HCT116 (cell line): Measurements from ENCODE around the gene MRPS33. TPM values are rescaled to one million over a fixed set of nuclear protein-coding genes. Genes with fewer than 3 reads are reported as not detected.

ENCODE experiments used
- ATAC-seq: fragments of 200-7000 bp; cut with Tn5 transposase; 2 replicates; pipeline ENCODE4 v1.9.1; 2020; ENCODE audit warnings: mild to moderate bottlenecking, moderate library complexity
- BruUV-seq: library from RNA; stranded (reverse); fragments of 400-500 nt; replicated peaks from 2 replicates; lab custom pipeline; 2021; lab: Mats Ljungman, UMichigan
- CTCF ChIA-PET: fragments of 300-600 bp; sonication (Branson Sonifier 250); formaldehyde crosslinking; loops from one replicate; lab custom pipeline; 2021; ENCODE audit warnings: antibody characterized with exemption; lab: Charles Lee
- POLR2A ChIA-PET: fragments of 300-600, 350-600 bp; sonication (Branson Sonifier 250); formaldehyde crosslinking; loops from one replicate; lab custom pipeline; 2021; ENCODE audit warnings: antibody characterized with exemption; lab: Charles Lee
- RAD21 ChIA-PET, 2 experiments: fragments of 300-600 bp; sonication (Branson Sonifier 250); formaldehyde crosslinking; loops; one replicate each; lab custom pipeline; 2023; ENCODE audit warnings: low total read pairs in 2 of 2; ENCODE audit not compliant: uncharacterized antibody in 2 of 2, unreplicated experiment in 2 of 2, low non-redundant PET in 1 of 2; lab: Charles Lee
- DNase-seq: peaks from one replicate; pipeline ENCODE4 v3.0.0-alpha.2; 2010; ENCODE audit warnings: low read depth, low spot score
- H2AFZ ChIP-seq: fragments of 200-600 bp; shearing (Covaris generic), sonication (generic); 2 replicates; pipeline ENCODE4 v1.6.1; 2017; ENCODE audit warnings: low read depth, mixed run types, mixed read lengths, antibody characterized with exemption, low read length; ENCODE audit not compliant: poor library complexity, severe bottlenecking
- H3K27ac ChIP-seq: 2 replicates; pipeline ENCODE4 v1.5.1; 2012; ENCODE audit warnings: low read depth, low read length
- H3K27me3 ChIP-seq: fragments of 200-600 bp; sonication (generic); 2 replicates; pipeline ENCODE4 v1.6.1; 2016; ENCODE audit warnings: mixed run types, low read length, mixed read lengths; ENCODE audit not compliant: insufficient read depth
- H3K36me3 ChIP-seq, 2 experiments: fragments of 200-500 bp in 1 of 2; fragments of 200-600 bp in 1 of 2; sonication (Bioruptor generic) in 1 of 2; sonication (generic) in 1 of 2; 2 replicates each; pipeline versions ENCODE4 v1.5.1 to v1.6.1; 2014 to 2016; ENCODE audit warnings: low read length in 2 of 2, inconsistent platforms in 1 of 2, mixed read lengths in 1 of 2, mixed run types in 1 of 2; ENCODE audit not compliant: insufficient read depth in 2 of 2, control insufficient read depth in 1 of 2
- H3K4me1 ChIP-seq, 2 experiments: fragments of 200-600 bp in 1 of 2; sonication (generic) in 1 of 2; 2 replicates each; pipeline versions ENCODE4 v1.5.1 to v1.6.1; 2012 to 2017; ENCODE audit warnings: low read length in 2 of 2, inconsistent platforms in 1 of 2, mild to moderate bottlenecking in 1 of 2, mixed read lengths in 1 of 2, mixed run types in 1 of 2, moderate library complexity in 1 of 2; ENCODE audit not compliant: insufficient read depth in 2 of 2, control insufficient read depth in 1 of 2
- H3K4me2 ChIP-seq: fragments of 200-600 bp; sonication (generic); 2 replicates; pipeline ENCODE4 v1.6.1; 2017; ENCODE audit warnings: mixed run types, low read length, mixed read lengths
- H3K4me3 ChIP-seq, 2 experiments: fragments of 200-600 bp in 1 of 2; sonication (generic) in 1 of 2; replicated peaks in 1 of 2; 2 replicates each; pipeline ENCODE4 v1.5.1; 2011 to 2016; ENCODE audit warnings: low read length in 2 of 2, control low read depth in 1 of 2, low read depth in 1 of 2, mild to moderate bottlenecking in 1 of 2, mixed read lengths in 1 of 2, mixed run types in 1 of 2
- H3K79me2 ChIP-seq: fragments of 200-600 bp; sonication (generic); 2 replicates; pipeline ENCODE4 v1.6.1; 2017; ENCODE audit warnings: mild to moderate bottlenecking, mixed run types, low read length, moderate library complexity, mixed read lengths; ENCODE audit not compliant: insufficient read depth
- H3K9ac ChIP-seq: fragments of 200-600 bp; sonication (generic); 2 replicates; pipeline ENCODE4 v1.6.1; 2016; ENCODE audit warnings: low read length, mixed read lengths
- H3K9me2 ChIP-seq: fragments of 200-600 bp; sonication (generic), shearing (Covaris generic); 2 replicates; pipeline ENCODE4 v1.6.1; 2017; ENCODE audit warnings: mixed run types, mild to moderate bottlenecking, moderate library complexity; ENCODE audit not compliant: insufficient read depth
- H3K9me3 ChIP-seq, 2 experiments: fragments of 200-500 bp in 1 of 2; fragments of 200-600 bp in 1 of 2; sonication (Bioruptor generic) in 1 of 2; sonication (generic) in 1 of 2; 2 replicates each; pipeline ENCODE4 v1.6.1; 2014 to 2017; ENCODE audit warnings: low read length in 2 of 2, mixed read lengths in 2 of 2, inconsistent platforms in 1 of 2, low read depth in 1 of 2, mild to moderate bottlenecking in 1 of 2, mixed run types in 1 of 2, moderate library complexity in 1 of 2; ENCODE audit not compliant: control insufficient read depth in 1 of 2, insufficient read depth in 1 of 2
- H4K20me1 ChIP-seq: fragments of 200-600 bp; sonication (generic), shearing (Covaris generic); 2 replicates; pipeline ENCODE4 v1.6.1; 2017; ENCODE audit warnings: mixed run types, mild to moderate bottlenecking, moderate library complexity; ENCODE audit not compliant: insufficient read depth
- CBX3 ChIP-seq: IDR thresholded peaks from 2 replicates; pipeline ENCODE4 v1.6.1; 2012; ENCODE audit warnings: low read depth
- CEBPB ChIP-seq: IDR thresholded peaks from 2 replicates; pipeline ENCODE4 v1.6.1; 2012; ENCODE audit warnings: low read depth
- EGR1 ChIP-seq: IDR thresholded peaks from 2 replicates; pipeline ENCODE4 v1.6.1; 2012; ENCODE audit warnings: low read depth
- ELF1 ChIP-seq: IDR thresholded peaks from 2 replicates; pipeline ENCODE4 v1.6.1; 2012; ENCODE audit warnings: low read depth, borderline replicate concordance
- EZH2phosphoT487 ChIP-seq: fragments of 200-600 bp; IDR thresholded peaks from 2 replicates; pipeline ENCODE4 v1.6.1; 2018; ENCODE audit warnings: antibody characterized with exemption, borderline replicate concordance
- JUND ChIP-seq: IDR thresholded peaks from 2 replicates; pipeline ENCODE4 v1.6.1; 2012
- POLR2AphosphoS5 ChIP-seq: IDR thresholded peaks from 2 replicates; pipeline ENCODE4 v1.6.1; 2011; ENCODE audit warnings: mild to moderate bottlenecking, low read depth, low read length, moderate library complexity
- SP1 ChIP-seq: IDR thresholded peaks from 2 replicates; pipeline ENCODE4 v1.6.1; 2012; ENCODE audit warnings: low read depth
- TCF7L2 ChIP-seq: IDR thresholded peaks from 2 replicates; pipeline ENCODE4 v1.7.0; 2011; ENCODE audit warnings: borderline replicate concordance, inconsistent platforms; ENCODE audit not compliant: insufficient read depth, insufficient read length; ENCODE audit errors: extremely low read depth
- YY1 ChIP-seq: IDR thresholded peaks from 2 replicates; pipeline ENCODE4 v1.6.1; 2011; ENCODE audit warnings: low read length, low read depth, moderate library complexity, mild to moderate bottlenecking; ENCODE audit not compliant: insufficient replicate concordance; ENCODE audit errors: extremely low read depth
- ZNF274 ChIP-seq: fragments of 200-500 bp; sonication (Bioruptor generic); IDR thresholded peaks from 2 replicates; pipeline ENCODE4 v1.6.1; 2014; ENCODE audit warnings: mild to moderate bottlenecking, low read depth, low read length, inconsistent platforms
- intact Hi-C: fragments of 100-400 bp; cut with micrococcal nuclease; formaldehyde crosslinking; loops from 2 replicates; pipeline ENCODE4 v1.10.0; 2022
- total RNA-seq: library from RNA; stranded (reverse); gene quantifications from one replicate; pipeline ENCODE4 v1.2.1, GENCODE V29; 2021; ENCODE audit not compliant: unreplicated experiment
- TF ChIP-seq, protein P1 (sequence below): IDR thresholded peaks from 2 replicates; pipeline ENCODE4 v1.6.1; 2012
- TF ChIP-seq, protein P2 (sequence below): IDR thresholded peaks from 2 replicates; pipeline ENCODE4 v1.6.1; 2012
- TF ChIP-seq, protein P3 (sequence below): IDR thresholded peaks from 2 replicates; pipeline ENCODE4 v1.6.1; 2012; ENCODE audit warnings: low read depth

The MRPS33 gene
- total RNA-seq, 1 experiment from 2014 or later = 77.3 TPM

DNA sequence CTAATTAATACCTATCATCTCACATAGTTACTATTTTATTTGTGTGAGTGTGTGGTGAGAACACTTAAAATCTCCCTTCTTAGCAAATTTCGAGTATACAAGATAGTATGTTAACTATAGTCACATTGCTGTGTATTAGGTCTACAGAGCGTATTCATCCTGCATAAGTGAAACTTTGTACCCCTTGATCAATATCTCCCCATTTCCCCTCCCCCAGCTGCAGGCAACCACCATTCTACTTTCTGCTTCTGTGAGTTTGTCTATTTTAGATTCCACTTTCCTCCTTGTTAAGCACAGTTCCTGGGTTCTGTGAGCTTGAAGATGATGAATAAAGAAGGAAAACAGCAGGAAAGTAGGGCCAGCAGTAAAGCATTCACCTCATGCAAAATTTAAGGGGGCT lies 42.4 kb downstream of the MRPS33 start:
- no peaks in the 10 kb centered on the region; the same call in 1 of the 2 replicates for H4K20me1 ChIP-seq
- ChIA-PET RAD21 (no interaction called here), CTCF (no interaction called here), POLR2A (no interaction called here)
- no TSS peak for BruUV-seq
- no peaks in the 10 kb centered on the region for H3K9me3 ChIP-seq
- DNase-seq (no peak), ATAC-seq (no peak)
- no peak overlapping the region for H2AFZ ChIP-seq
- no peaks in the 10 kb centered on the region for H3K27me3 ChIP-seq
- H3K9me2 ChIP-seq = no peaks in the 10 kb centered on the region
- no peak overlapping the region for H3K4me3 ChIP-seq
- no peak overlapping the region for H3K4me2 ChIP-seq
- H3K79me2 ChIP-seq = no peaks in the 10 kb centered on the region
- intact Hi-C loops = no loop called here
- no peaks in the 10 kb centered on the region for H3K4me1 ChIP-seq
- H3K27ac ChIP-seq = no peak overlapping the region
- H3K36me3 ChIP-seq = no peaks in the 10 kb centered on the region
- no peak overlapping the region for H3K9ac ChIP-seq
- TF ChIP-seq CBX3 = no peak
- TF ChIP-seq ZNF274 = no peak
- TF ChIP-seq CEBPB = no peak
- TF ChIP-seq, protein P1, sequence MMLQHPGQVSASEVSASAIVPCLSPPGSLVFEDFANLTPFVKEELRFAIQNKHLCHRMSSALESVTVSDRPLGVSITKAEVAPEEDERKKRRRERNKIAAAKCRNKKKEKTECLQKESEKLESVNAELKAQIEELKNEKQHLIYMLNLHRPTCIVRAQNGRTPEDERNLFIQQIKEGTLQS = no peak
- TF ChIP-seq EGR1 = no peak
- no peak for TF ChIP-seq SP1
- TF ChIP-seq, protein P2, sequence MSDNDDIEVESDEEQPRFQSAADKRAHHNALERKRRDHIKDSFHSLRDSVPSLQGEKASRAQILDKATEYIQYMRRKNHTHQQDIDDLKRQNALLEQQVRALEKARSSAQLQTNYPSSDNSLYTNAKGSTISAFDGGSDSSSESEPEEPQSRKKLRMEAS = no peak
- no peak for TF ChIP-seq POLR2AphosphoS5
- TF ChIP-seq ELF1 = no peak
- TF ChIP-seq YY1 = no peak
- no peak for TF ChIP-seq JUND
- TF ChIP-seq TCF7L2 = no peak
- TF ChIP-seq EZH2phosphoT487 = no peak
- TF ChIP-seq, protein P3, sequence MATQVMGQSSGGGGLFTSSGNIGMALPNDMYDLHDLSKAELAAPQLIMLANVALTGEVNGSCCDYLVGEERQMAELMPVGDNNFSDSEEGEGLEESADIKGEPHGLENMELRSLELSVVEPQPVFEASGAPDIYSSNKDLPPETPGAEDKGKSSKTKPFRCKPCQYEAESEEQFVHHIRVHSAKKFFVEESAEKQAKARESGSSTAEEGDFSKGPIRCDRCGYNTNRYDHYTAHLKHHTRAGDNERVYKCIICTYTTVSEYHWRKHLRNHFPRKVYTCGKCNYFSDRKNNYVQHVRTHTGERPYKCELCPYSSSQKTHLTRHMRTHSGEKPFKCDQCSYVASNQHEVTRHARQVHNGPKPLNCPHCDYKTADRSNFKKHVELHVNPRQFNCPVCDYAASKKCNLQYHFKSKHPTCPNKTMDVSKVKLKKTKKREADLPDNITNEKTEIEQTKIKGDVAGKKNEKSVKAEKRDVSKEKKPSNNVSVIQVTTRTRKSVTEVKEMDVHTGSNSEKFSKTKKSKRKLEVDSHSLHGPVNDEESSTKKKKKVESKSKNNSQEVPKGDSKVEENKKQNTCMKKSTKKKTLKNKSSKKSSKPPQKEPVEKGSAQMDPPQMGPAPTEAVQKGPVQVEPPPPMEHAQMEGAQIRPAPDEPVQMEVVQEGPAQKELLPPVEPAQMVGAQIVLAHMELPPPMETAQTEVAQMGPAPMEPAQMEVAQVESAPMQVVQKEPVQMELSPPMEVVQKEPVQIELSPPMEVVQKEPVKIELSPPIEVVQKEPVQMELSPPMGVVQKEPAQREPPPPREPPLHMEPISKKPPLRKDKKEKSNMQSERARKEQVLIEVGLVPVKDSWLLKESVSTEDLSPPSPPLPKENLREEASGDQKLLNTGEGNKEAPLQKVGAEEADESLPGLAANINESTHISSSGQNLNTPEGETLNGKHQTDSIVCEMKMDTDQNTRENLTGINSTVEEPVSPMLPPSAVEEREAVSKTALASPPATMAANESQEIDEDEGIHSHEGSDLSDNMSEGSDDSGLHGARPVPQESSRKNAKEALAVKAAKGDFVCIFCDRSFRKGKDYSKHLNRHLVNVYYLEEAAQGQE = no peak
- TF ChIP-seq, all 23 proteins: peak for 0
